GM21526 (cell line): ENCODE data around the gene MROH2A.
"Not testable (repeated sequence)": the region's sequence is repeated elsewhere in the genome, so short reads cannot be mapped to it uniquely, and the experiment has no call there.

Source experiments
- ATAC-seq: cut with Tn5 transposase; IDR thresholded peaks from one replicate; pipeline ENCODE4 v1.9.1; 2021; ENCODE audit warnings: moderate library complexity; ENCODE audit not compliant: unreplicated experiment, low FRiP score

The MROH2A gene, protein sequence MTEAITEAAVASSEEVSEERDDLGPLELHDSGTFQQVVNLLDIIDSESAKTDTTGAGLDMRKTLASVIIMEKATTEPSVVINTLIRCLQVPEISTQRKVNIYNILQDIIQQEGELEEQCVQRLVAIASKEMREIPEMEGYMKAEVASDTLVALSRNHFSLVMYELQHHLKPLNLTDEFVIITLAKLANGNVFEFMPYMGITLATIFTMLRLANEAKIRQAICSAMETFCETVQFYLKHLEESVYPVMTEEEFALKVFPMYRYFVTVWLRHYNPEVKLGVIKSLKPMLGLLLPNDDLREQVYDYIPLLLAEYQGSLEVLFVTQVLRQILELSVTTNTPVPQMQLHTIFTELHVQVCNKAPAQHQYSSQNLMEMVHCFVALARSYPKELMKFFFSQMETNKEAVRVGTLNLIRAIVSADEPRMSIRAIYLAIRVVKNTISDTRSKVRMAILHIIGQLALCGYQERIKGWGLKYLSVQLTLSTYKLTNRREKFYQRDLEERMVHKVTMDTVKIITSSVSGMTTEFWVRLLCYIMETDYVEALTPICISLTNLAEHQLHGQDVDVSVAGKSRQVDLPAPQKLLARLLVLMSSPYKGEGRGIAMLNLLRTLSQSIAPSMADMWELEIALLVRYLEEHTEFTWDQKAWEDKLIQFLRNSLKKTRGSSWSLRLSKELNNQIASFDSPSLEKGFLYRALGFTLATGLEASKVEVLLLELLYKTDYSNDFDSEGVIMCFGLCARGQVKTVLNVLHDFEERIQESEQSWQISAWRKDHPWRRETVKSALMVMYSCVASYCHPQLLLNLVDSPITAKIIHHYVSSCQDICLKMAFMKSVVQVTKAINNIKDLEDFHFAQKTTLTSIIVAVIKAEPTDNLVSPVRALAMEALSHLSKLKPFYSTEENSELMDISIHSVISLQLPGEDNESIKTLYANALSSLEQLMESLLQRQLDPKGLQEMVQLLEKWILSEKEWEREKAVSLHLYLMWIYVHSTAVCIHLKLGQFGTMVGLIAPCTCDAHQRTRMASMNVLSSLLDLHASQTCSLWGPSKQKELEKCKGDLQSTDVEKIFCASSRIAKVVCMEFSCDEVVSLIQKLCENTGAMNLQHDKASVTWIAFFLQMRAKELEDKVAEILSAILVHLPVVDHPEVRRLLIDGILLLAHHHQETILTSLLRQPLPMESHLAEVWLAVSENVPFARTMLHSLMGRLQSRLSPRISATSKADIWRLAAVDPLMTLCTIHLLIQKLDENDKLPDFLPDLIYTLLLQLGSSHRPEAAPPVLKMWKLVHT (N-terminal part only)

DNA sequence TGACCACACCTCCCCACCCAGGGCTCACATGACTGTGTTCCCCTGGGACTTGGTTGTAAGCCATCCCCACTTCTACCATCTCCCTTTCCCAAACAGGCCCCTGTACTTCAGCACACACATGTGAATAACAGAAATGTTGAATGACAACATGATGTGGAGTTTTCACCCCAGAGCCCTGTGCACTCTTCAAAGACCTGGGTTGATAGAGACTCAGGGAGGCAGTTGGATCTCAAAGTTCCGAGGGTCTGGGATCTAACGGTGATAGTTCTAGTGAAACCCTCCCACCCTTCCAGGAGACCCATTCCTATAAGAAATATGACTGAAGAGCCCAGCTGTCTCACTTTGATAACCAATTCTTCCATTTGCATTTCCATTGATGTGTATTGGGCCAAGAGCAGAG lies at the start of gene MROH2A:
TSS of gene MROH2A (plus strand) at position 301 of the 400 bp plus-strand sequence. CDS start 1,029 bp downstream, outside the sequence.
- no peak for ATAC-seq

- ATAC-seq, result no peak
Observed at GRCh38 chr2:233728723-233729301, 49.3 kb upstream of the MROH2A start, which contains the start of gene UGT1A3. TSS of gene UGT1A3 (plus strand) at chr2:233729042. CDS start at chr2:233729127, 85 bp downstream.

DNA sequence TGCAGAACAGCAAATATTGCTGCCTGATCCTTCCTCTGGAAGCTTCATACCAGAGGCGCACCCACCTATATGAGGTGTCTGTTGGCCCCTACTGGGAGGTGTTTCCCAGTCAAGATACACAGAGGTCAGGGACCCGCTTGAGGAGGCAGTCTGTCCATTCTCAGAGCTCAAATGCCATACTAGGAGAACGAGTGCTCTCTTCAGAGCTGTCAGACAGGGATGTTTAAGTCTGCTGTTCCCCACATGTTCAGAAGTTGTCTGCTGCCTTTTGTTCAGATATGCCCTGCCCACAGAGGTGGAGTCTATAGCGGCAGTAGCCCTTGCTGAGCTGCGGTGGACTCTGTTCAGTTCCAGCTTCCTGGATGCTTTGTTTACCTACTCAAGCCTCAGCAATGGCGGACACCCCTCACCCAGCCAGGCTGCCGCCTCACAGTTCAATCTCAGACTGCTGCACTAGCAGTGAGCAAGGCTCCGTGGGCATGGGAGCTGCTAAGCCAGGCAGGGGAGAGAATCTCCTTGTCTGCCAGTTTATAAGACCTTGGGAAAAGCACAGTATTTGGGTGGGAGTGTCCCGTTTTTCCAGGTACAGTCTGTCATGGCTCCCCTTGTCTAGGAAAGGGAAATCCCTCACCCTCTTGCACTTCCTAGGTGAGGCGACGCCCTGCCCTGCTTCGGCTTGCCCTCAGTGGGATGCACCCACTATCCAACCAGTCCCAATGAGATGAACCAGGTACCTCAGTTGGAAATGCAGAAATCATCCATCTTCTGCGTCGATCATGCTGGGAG lies 41.1 kb upstream of the MROH2A start:
- ATAC-seq, result not testable (repeated sequence)

DNA sequence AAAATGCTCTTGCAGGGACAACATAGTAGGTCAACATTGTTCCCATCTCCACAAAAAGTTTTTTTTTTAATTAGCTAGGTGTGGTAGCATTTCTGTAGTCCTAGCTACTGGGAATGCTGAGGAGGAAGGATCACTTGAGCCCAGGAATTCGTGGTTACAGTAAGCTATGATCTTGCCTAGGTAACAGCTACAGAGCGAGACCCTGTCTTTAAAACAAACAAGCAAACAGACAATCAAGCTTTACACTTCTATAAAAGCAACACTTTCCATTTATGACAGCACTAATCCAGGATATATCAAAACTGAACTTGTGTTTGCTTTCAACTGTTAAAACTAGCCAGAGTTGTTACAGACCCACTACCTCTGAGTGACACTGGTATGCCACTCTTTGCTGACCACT lies 37.3 kb upstream of the MROH2A start:
- ATAC-seq, result no peak

DNA sequence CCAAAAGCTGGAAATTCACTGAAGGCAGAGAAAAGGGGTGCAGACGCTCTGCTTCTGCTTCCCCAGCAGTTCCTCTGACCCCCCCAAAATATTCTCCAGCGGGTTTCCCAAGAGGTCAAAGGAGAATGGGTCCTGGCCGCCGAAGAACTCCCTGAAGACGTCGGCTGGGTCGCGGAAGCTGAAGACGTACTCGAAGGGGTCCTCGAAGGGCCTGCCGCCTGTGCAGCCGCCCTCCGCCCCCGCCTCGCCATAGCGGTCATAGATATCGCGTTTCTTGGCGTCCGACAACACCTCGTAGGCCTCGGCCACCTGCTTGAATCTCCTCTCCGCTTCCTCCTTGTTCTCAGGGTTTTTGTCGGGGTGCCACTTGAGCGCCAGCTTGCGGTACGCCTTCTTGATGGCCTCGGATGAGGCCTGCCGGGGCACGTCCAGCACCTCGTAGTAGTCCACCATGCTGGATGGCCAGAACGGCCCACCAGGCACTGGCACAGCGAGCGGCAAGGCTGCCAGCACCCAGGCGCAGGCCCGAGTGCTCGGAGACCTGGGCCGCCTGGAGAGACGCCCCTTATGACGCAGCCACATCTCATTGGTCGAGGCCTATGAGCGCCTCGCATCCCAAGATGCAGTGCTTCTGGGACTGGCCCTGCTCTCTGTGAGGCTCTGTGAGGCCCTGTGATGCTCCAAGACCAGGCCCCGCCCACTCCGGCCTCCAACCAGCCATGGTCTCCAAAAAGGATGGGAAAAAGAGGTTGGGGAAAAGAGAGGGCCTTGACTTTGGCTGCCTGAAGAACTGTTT lies 34.5 kb upstream of the MROH2A start:
- no peak for ATAC-seq

- no peak for ATAC-seq
Observed at GRCh38 chr2:233745073-233745755, 32.9 kb upstream of the MROH2A start.

DNA sequence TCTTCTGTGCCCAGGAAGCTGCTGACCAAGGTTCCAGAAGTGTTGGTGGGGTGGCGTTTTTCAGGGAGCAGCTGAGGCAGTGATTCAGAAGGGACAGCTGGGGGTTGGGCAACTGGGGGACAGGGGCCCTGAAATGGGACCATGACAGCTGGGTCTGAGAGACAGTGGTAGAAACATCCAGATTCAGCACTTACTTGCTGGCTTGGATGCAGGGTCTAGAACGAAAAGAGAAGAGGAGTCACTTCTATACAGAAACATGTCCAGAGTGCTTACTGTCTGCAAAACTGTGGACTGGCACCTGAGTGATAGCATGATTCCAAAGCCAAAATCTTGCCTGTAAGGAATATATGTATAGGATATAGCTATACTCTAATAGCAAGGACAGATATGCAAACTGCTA lies 32.3 kb upstream of the MROH2A start:
- not testable (repeated sequence) for ATAC-seq

DNA sequence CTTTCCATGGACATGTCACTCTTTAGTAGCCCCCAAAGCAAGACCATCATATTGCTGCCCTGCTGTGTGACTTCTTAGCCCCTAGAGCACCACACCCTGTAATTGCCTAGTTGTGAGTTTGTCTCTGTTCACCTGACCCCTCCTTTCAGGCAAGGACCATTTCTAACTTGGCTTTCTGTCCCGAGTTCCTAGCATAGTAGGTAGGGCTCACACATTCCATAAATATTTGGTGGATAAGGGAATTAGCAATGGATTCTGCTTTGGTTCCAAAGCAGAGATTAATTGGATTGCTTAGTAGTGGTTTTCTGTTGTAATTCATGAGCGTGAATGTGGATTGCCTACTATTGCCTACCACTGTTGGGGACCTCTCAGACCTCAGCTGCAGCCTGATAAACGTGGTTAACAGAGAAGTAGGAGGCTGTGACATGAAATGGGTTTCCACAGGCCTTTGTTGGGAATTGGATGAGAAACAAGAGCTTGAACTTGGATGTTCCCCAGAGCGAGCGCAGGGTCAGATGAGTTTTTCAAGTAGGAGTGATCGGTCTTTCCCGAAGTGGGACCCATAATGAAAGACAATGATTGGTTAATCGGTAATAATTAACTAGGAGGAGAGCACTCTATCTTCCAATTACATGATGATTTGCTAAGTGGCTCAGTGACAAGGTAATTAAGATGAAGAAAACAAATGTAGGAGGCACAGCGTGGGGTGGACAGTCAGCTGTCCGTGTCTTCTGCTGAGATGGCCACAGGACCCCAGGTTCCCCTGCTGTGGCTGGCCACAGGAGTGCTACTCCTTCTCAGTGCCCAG lies 31.5 kb upstream of the MROH2A start:
- no peak for ATAC-seq

- no peak for ATAC-seq
Observed at GRCh38 chr2:233747283-233747544, 30.9 kb upstream of the MROH2A start.

- not testable (repeated sequence) for ATAC-seq
Observed at GRCh38 chr2:233750689-233751088, 27.4 kb upstream of the MROH2A start.

- not testable (repeated sequence) for ATAC-seq
Observed at GRCh38 chr2:233751212-233752009, 26.7 kb upstream of the MROH2A start.

DNA sequence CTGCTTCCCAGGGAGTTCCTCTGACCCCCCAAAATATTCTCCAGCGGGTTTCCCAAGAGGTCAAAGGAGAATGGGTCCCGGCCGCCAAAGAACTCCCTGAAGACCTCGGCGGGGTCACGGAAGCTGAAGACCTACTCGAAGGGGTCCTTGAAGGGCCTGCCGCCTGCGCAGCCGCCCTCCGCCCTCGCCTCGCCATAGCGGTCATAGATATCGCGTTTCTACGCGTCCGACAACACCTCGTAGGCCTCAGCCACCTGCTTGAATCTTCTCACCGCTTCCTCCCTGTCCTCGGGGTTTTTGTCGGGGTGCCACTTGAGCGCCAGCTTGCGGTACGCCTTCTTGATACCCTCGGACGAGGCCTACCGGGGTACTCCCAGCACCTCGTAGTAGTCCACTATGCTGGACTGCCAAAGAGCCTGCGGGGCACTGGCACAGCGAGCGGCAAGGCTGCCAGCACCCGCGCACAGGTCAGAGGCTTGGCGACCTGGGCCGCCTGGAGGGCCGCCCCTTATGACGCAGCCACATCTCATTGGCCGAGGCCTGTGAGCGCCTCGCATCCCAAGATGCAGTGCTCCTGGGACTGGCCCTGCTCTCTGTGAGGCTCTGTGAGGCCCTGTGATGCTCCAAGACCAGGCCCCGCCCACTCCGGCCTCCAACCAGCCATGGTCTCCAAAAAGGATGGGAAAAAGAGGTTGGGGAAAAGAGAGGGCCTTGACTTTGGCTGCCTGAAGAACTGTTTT lies 23.1 kb upstream of the MROH2A start:
- ATAC-seq, result no peak

DNA sequence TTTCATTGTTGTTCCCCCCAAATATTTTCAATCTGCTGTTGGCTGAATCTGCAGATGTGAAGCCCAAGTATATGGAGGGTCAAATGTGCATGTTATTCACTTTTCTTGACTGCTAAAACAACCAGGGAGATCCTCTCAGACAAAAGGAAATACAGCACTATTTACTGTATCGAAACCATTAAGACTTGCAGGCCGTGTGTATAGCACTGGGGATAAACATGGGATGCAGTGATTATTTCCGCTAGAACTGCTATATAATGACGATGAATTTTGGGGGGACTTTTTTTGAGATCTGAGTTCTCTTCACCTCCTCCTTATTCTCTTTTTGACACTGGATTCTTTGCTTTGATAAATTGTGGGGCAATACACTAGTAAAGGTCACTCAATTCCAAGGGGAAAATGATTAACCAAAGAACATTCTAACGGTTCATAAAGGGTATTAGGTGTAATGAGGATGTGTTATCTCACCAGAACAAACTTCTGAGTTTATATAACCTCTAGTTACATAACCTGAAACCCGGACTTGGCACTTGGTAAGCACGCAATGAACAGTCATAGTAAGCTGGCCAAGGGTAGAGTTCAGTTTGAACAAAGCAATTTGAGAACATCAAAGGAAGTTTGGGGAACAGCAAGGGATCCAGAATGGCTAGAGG lies 21.6 kb upstream of the MROH2A start:
- no peak for ATAC-seq

GRCh38 chr2:233758141-233758540 lies 20.0 kb upstream of the MROH2A start:
- ATAC-seq, result no peak

DNA sequence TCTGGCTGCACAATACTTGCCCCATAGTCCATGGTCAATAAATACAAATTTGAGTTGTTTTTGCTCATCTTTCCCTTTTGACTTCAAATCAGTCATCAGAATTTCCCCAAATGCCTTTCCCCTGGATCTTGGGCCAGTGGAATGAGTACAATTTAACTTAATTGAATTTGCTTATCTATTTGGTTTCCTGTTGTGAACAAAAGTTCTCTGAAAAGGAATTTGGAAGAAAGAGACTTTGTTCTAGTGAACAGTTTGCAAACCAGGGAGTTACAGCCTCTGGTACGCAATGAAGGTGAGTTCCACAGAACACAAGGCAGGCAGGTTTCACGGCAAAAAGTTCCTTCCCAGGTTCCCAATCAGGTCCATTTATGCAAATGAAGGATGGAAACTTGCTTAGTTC lies 19.3 kb upstream of the MROH2A start:
- no peak for ATAC-seq

GRCh38 chr2:233760043-233760442 lies 18.1 kb upstream of the MROH2A start, which contains the start of gene UGT1A1:
TSS of gene UGT1A1 (plus strand) at chr2:233760270. CDS start at chr2:233760288, 18 bp downstream.
- no peak for ATAC-seq
